ENCODE measurements around the gene VPS72. TPM values are rescaled to one million over a fixed set of nuclear protein-coding genes. Genes with fewer than 3 reads are reported as not detected.

VPS72 gene
- total RNA-seq, 1 experiment from 2014 or later = 68.9 TPM

- H3K9me3 ChIP-seq (ENCODE audit: control insufficient read depth in 1 of 2, insufficient read depth in 1 of 2, low read depth in 1 of 2, low read length in 2 of 2) = no peaks in the 10 kb centered on the region
- H3K9me2 ChIP-seq (ENCODE audit: insufficient read depth) = no peaks in the 10 kb centered on the region
- BruUV-seq (replicated peaks) = no TSS peak
- no peak overlapping the region for H3K9ac ChIP-seq (ENCODE audit: low read length)
- H3K4me2 ChIP-seq (ENCODE audit: low read length) = no peak overlapping the region
- H3K27ac ChIP-seq (ENCODE audit: low read depth, low read length) = no peak overlapping the region
- RAD21 ChIA-PET (ENCODE audit: low non-redundant PET in 1 of 2, low total read pairs in 2 of 2, uncharacterized antibody in 2 of 2, unreplicated experiment in 2 of 2) = no interaction called here
- DNase-seq (ENCODE audit: low read depth, low spot score) = no peak
- H3K4me3 ChIP-seq (replicated peaks in 1 of 2; ENCODE audit: low read depth in 1 of 2, low read length in 2 of 2) = no peak overlapping the region
- CTCF ChIA-PET = interaction anchor here (5.8 kb wide), 1 partner anchor 58 kb away, joined by 63 read pairs; no protein-coding TSS in a partner anchor
- H4K20me1 ChIP-seq (ENCODE audit: insufficient read depth) = no peaks in the 10 kb centered on the region
- ATAC-seq = no peak
- H3K36me3 ChIP-seq (ENCODE audit: control insufficient read depth in 1 of 2, insufficient read depth in 2 of 2, low read length in 2 of 2) = peaks cover 0 to 9% of the 10 kb centered on the region in 2 experiments; a peak in 2 of 4 replicates
- POLR2A ChIA-PET = no interaction called here
- no peak overlapping the region for H2AFZ ChIP-seq (ENCODE audit: low read depth, low read length, poor library complexity, severe bottlenecking)
- H3K4me1 ChIP-seq (ENCODE audit: control insufficient read depth in 1 of 2, insufficient read depth in 2 of 2, low read length in 2 of 2) = peaks cover 2 to 6% of the 10 kb centered on the region in 2 experiments; a peak in 3 of 4 replicates
- TF ChIP-seq EZH2phosphoT487 (IDR thresholded peaks at IDR 0.05; ENCODE audit: borderline replicate concordance) (no peak), RAD21 (IDR thresholded peaks at IDR 0.05; ENCODE audit: low read depth) (no peak), SRF (IDR thresholded peaks at IDR 0.05; ENCODE audit: low read depth) (no peak), SP1 (IDR thresholded peaks at IDR 0.05; ENCODE audit: low read depth) (no peak), POLR2AphosphoS5 (IDR thresholded peaks at IDR 0.05; ENCODE audit: low read depth, low read length) (no peak), CBX3 (IDR thresholded peaks at IDR 0.05; ENCODE audit: low read depth) (no peak), ZNF274 (IDR thresholded peaks at IDR 0.05; ENCODE audit: low read depth, low read length) (no peak), SIN3A (IDR thresholded peaks at IDR 0.05; ENCODE audit: low read depth) (no peak), FOSL1 (IDR thresholded peaks at IDR 0.05; ENCODE audit: low read depth) (no peak), TCF7L2 (IDR thresholded peaks at IDR 0.05; ENCODE audit: borderline replicate concordance, extremely low read depth, insufficient read depth, insufficient read length) (no peak), MAX (IDR thresholded peaks at IDR 0.05) (no peak), CTCF (IDR thresholded peaks at IDR 0.05 in 2 of 3, conservative IDR thresholded peaks at IDR 0.05 in 1 of 3; ENCODE audit: borderline replicate concordance in 1 of 3, insufficient read depth in 1 of 3, low read depth in 2 of 3, low read length in 2 of 3) (no peak), CEBPB (IDR thresholded peaks at IDR 0.05; ENCODE audit: low read depth) (no peak), EGR1 (IDR thresholded peaks at IDR 0.05; ENCODE audit: low read depth) (no peak), JUND (IDR thresholded peaks at IDR 0.05) (no peak), ZBTB33 (IDR thresholded peaks at IDR 0.05; ENCODE audit: extremely low read depth, insufficient replicate concordance, low read length) (no peak)
- no peaks in the 10 kb centered on the region for H3K79me2 ChIP-seq (ENCODE audit: insufficient read depth, low read length)
- H3K27me3 ChIP-seq (ENCODE audit: insufficient read depth, low read length) = no peaks in the 10 kb centered on the region
- intact Hi-C loops (cut with micrococcal nuclease) = no loop called here
Measured at GRCh38 chr1:151158326-151158725, 31.7 kb downstream of the VPS72 start.

Data from HCT116 (cell line).